Liver (tissue), 3 donors: ENCODE measurements around the gene THADA.

Source experiments
- ATF3 ChIP-seq: IDR thresholded peaks from 2 replicates; pipeline ENCODE4 v1.6.1; 2016; ENCODE audit warnings: antibody characterized with exemption
- CTCF ChIP-seq: fragments of 150-350 bp; IDR thresholded peaks from 2 replicates; pipeline ENCODE4 v1.5.1; 2017; ENCODE audit warnings: improper control_type of control experiment, low read depth, low read length; ENCODE audit not compliant: missing input control
- FOXA1 ChIP-seq: IDR thresholded peaks from 2 replicates; pipeline ENCODE4 v1.6.1; 2016; ENCODE audit warnings: antibody characterized with exemption
- GABPA ChIP-seq, 2 donors: IDR thresholded peaks in 1 of 2; conservative IDR thresholded peaks in 1 of 2; 2 replicates each; pipeline ENCODE4 v1.6.1; 2016; ENCODE audit warnings: antibody characterized with exemption in 2 of 2, mild to moderate bottlenecking in 1 of 2, moderate library complexity in 1 of 2
- JUND ChIP-seq, 2 donors: IDR thresholded peaks; 2 replicates each; pipeline ENCODE4 v1.6.1; 2016; ENCODE audit warnings: antibody characterized with exemption in 2 of 2
- MAX ChIP-seq: IDR thresholded peaks from 2 replicates; pipeline ENCODE4 v1.6.1; 2016; ENCODE audit warnings: antibody characterized with exemption
- RAD21 ChIP-seq, 2 donors: IDR thresholded peaks; 2 replicates each; pipeline ENCODE4 v1.6.1; 2016; ENCODE audit warnings: antibody characterized with exemption in 2 of 2, mild to moderate bottlenecking in 2 of 2
- REST ChIP-seq: IDR thresholded peaks from 2 replicates; pipeline ENCODE4 v1.6.1; 2016; ENCODE audit warnings: antibody characterized with exemption, mild to moderate bottlenecking
- RXRA ChIP-seq, 2 donors: IDR thresholded peaks; 2 replicates each; pipeline ENCODE4 v1.6.1; 2017 to 2018; ENCODE audit warnings: antibody characterized with exemption in 2 of 2, mild to moderate bottlenecking in 1 of 2
- YY1 ChIP-seq: IDR thresholded peaks from 2 replicates; pipeline ENCODE4 v1.6.1; 2016; ENCODE audit warnings: antibody characterized with exemption, mild to moderate bottlenecking
- ZBTB33 ChIP-seq: IDR thresholded peaks from 2 replicates; pipeline ENCODE4 v1.6.1; 2016; ENCODE audit warnings: antibody characterized with exemption
- donor health status: healthy.
- donor health status: healthy.

GRCh38 chr2:43298500-43298899 is 297.3 kb downstream of the THADA start:
- no peak for TF ChIP-seq ATF3
- TF ChIP-seq CTCF: no peak
- no peak for TF ChIP-seq REST
- TF ChIP-seq RXRA (IDR thresholded peaks at IDR 0.05): no peak
- no peak for TF ChIP-seq MAX
- no peak for TF ChIP-seq RAD21 (IDR thresholded peaks at IDR 0.05)
- TF ChIP-seq ZBTB33: no peak
- no peak for TF ChIP-seq FOXA1
- TF ChIP-seq JUND (IDR thresholded peaks at IDR 0.05): no peak
- no peak for TF ChIP-seq YY1
- TF ChIP-seq GABPA (IDR thresholded peaks at IDR 0.05 in 1 of 2, conservative IDR thresholded peaks at IDR 0.05 in 1 of 2): no peak
